Measurements from ENCODE around the gene PRODH. TPM values are rescaled to one million over a fixed set of nuclear protein-coding genes. Genes with fewer than 3 reads are reported as not detected.
"Not testable (repeated sequence)": the region's sequence is repeated elsewhere in the genome, so short reads cannot be mapped to it uniquely, and the experiment has no call there.

The PRODH gene
- total and polyA plus RNA-seq, 4 experiments from 2014 or later = 0.15 to 0.23 (median 0.22) TPM; not detected in 1

DNA sequence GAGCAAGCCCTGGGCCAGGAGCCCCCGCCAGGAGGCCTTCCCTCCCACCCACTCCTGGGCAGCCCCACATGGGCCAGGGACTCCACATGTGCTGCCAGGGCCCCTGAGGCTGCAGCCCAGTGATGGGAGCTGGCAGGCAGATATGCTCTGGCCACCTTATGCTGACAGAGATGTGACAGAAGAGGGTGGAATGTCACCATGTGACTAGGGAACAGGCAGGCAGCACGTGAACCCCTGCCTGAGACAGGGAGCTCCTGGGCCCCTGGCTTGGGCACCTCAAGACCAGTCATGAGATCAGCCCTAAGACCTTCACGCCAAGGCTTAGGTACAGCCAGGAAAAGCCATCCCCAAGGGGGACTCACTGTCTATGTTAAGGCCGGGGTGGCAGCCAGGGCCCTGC is 9.1 kb downstream of the PRODH start:
- no peaks in the 10 kb centered on the region for H3K36me3 Mint-ChIP-seq
- H3K4me1 Mint-ChIP-seq = no peaks in the 10 kb centered on the region

DNA sequence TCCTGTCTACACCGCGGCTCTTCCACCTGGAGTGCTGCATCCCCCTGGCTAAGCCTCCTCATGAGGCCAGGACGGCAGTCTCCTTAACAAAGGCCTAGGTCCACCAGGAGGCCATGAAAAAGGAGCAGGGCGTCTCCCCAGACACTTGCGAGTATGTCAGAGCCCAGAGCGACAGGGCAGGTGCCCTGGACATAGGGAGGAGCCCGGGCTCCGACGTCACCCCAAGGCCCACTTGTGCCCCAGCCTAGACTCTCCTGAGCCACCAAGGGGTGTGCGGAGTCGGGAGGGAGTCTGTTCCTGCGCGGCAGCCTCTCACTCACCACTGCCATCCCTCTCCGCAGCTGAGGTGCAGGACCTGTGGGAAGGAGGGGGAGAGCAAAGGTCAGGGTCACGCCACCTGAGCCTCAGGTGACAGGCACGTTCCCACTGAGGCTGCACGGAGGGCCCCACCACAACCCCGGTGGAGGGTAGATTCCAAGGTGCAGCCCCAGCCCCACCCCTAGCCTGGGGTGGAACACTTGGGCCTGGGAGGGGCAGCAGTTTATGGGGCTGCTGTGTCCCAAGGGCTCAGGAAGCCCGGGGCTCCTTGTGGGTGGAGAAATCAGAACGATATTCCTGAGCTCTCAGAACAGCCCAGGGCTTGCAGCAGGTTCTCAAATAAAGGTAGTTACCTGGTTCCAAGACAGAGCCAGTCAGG is 10.6 kb downstream of the PRODH start:
- CTCF ChIA-PET (ENCODE audit: partially characterized antibody) = no interaction called here
- H3K36me3 ChIP-seq (ENCODE audit: insufficient read depth, low read length) = no peaks in the 10 kb centered on the region
- no peaks in the 10 kb centered on the region for H3K4me1 ChIP-seq (ENCODE audit: insufficient read depth, low read length)
- no peaks in the 10 kb centered on the region for H3K36me3 Mint-ChIP-seq
- no peaks in the 10 kb centered on the region for H3K4me1 Mint-ChIP-seq
- no peak overlapping the region for H3K27ac ChIP-seq (ENCODE audit: low read depth, low read length)
- no peak for DNase-seq
- POLR2A ChIA-PET (ENCODE audit: partially characterized antibody) = no interaction called here
- no peak overlapping the region for H3K4me3 ChIP-seq (ENCODE audit: low read length in 2 of 2)
- intact Hi-C loops (cut with micrococcal nuclease) = no loop called here
- no peak overlapping the region for H3K4me3 Mint-ChIP-seq
- H3K27me3 Mint-ChIP-seq = no peaks in the 10 kb centered on the region
- H3K9me3 ChIP-seq (ENCODE audit: control insufficient read depth in 1 of 2, low read length in 2 of 2) = no peaks in the 10 kb centered on the region
- H3K9me3 Mint-ChIP-seq = no peaks in the 10 kb centered on the region
- no peaks in the 10 kb centered on the region for H3K27me3 ChIP-seq (ENCODE audit: insufficient read depth, low read length)
- no peak overlapping the region for H3K27ac Mint-ChIP-seq

More for the DNA sequence above, 9.1 kb downstream of the PRODH start:
- intact Hi-C loops (cut with micrococcal nuclease) = no loop called here
- Mint-ChIP-seq H3K4me3 (no peak overlapping the region), H3K27me3 (no peaks in the 10 kb centered on the region), H3K9me3 (no peaks in the 10 kb centered on the region), H3K27ac (no peak overlapping the region)
- Histone ChIP-seq H3K36me3 (ENCODE audit: insufficient read depth, low read length) (no peaks in the 10 kb centered on the region), H3K27me3 (ENCODE audit: insufficient read depth, low read length) (no peaks in the 10 kb centered on the region), H3K9me3 (ENCODE audit: control insufficient read depth in 1 of 2, low read length in 2 of 2) (no peaks in the 10 kb centered on the region), H3K27ac (ENCODE audit: low read depth, low read length) (no peak overlapping the region), H3K4me1 (ENCODE audit: insufficient read depth, low read length) (no peaks in the 10 kb centered on the region), H3K4me3 (ENCODE audit: low read length in 2 of 2) (no peak overlapping the region)
- POLR2A ChIA-PET (ENCODE audit: partially characterized antibody) = no interaction called here
- CTCF ChIA-PET (ENCODE audit: partially characterized antibody) = no interaction called here
- no peak for DNase-seq

DNA sequence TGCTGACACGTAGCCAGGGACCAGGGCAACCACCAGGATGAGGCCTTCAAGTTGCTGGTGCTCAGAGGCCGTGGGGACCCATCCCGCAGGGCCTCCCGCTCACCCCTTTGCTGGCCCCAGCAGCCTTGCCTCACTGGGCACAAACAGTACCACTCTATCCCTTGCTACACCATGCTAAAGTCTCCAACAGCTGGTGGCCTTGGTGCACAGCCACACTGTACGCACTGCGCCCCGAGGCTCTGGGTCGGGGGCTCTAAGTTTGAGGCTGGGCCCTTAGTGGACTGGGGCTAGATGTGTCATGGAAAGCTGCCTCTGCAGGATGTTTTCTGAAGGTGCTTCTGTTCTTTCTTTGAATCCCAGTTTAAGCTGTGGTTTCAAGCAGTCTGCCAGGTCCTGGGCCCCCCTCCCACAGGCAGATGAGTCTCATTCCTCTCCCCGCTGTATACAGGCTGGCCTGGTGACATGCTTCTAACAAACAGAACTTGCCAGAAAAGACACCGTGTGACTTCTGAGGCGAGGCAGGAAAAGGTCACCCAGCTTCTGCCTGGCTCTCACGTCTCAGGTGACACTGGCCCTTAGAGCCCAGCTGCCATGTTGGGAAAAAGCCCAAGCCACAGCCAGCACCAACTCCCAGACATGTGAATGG is 15.7 kb downstream of the PRODH start:
- H3K9me3 ChIP-seq (ENCODE audit: control insufficient read depth in 1 of 2, low read length in 2 of 2); DNase-seq; H3K4me1 Mint-ChIP-seq; H3K27ac Mint-ChIP-seq; H3K4me3 ChIP-seq (ENCODE audit: low read length in 2 of 2); H3K36me3 Mint-ChIP-seq; POLR2A ChIA-PET (ENCODE audit: partially characterized antibody); H3K4me1 ChIP-seq (ENCODE audit: insufficient read depth, low read length); H3K27me3 ChIP-seq (ENCODE audit: insufficient read depth, low read length); intact Hi-C loops (cut with micrococcal nuclease); H3K4me3 Mint-ChIP-seq; H3K27me3 Mint-ChIP-seq; CTCF ChIA-PET (ENCODE audit: partially characterized antibody); H3K9me3 Mint-ChIP-seq; H3K36me3 ChIP-seq (ENCODE audit: insufficient read depth, low read length); H3K27ac ChIP-seq (ENCODE audit: low read depth, low read length): not testable (repeated sequence)

DNA sequence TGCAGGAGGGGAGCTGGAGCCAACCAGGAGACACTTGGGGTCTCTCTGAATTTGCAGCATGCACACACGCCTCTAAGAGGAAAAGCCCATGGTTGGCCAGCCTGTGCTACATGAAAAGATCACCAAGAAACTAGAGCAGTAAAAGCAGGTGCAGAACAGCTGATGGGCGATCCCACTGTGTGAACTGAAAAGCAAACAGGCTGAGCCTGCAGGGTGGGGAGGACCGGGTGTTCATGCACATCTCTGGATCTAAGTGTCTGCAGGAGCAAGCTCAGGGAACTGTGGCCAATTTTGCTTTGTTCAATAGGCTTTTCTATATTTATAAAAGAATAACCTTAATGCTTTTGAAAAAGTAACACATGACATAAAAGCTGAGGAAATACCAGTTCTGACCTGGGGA is 18.3 kb downstream of the PRODH start:
- H3K27me3 Mint-ChIP-seq; H3K4me3 ChIP-seq (ENCODE audit: low read length in 2 of 2); intact Hi-C loops (cut with micrococcal nuclease); H3K36me3 Mint-ChIP-seq; H3K36me3 ChIP-seq (ENCODE audit: insufficient read depth, low read length); H3K4me1 ChIP-seq (ENCODE audit: insufficient read depth, low read length); H3K27ac ChIP-seq (ENCODE audit: low read depth, low read length); POLR2A ChIA-PET (ENCODE audit: partially characterized antibody); H3K4me3 Mint-ChIP-seq; H3K9me3 ChIP-seq (ENCODE audit: control insufficient read depth in 1 of 2, low read length in 2 of 2); CTCF ChIA-PET (ENCODE audit: partially characterized antibody); DNase-seq; H3K27ac Mint-ChIP-seq; H3K9me3 Mint-ChIP-seq; H3K4me1 Mint-ChIP-seq; H3K27me3 ChIP-seq (ENCODE audit: insufficient read depth, low read length): not testable (repeated sequence)

DNA sequence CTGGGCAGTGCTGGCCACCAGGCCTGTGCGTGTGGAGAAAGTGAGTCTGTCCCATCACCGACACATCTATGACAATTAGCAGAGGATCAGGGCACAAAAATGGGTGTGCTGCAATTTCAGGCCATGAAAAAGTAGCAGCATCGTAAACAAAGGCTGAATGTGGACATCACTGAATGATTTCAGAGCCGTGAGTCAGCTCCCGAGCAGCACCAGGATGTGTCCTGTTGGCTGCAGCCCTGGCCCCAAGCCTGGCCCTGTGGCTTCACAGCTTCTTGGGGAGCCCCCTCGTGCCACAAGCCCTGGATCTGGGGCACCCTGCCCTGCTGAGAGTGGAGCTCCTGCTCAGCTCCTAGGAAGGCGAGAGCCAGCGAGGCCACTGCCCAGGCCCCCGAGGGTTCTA is 20.5 kb downstream of the PRODH start:
- H3K4me1 ChIP-seq (ENCODE audit: insufficient read depth, low read length); H3K4me1 Mint-ChIP-seq; H3K36me3 Mint-ChIP-seq; H3K27ac Mint-ChIP-seq; H3K27me3 Mint-ChIP-seq; CTCF ChIA-PET (ENCODE audit: partially characterized antibody); H3K9me3 Mint-ChIP-seq; H3K27me3 ChIP-seq (ENCODE audit: insufficient read depth, low read length); H3K27ac ChIP-seq (ENCODE audit: low read depth, low read length); DNase-seq; H3K36me3 ChIP-seq (ENCODE audit: insufficient read depth, low read length); H3K4me3 ChIP-seq (ENCODE audit: low read length in 2 of 2); POLR2A ChIA-PET (ENCODE audit: partially characterized antibody); intact Hi-C loops (cut with micrococcal nuclease); H3K9me3 ChIP-seq (ENCODE audit: control insufficient read depth in 1 of 2, low read length in 2 of 2); H3K4me3 Mint-ChIP-seq: not testable (repeated sequence)

DNA sequence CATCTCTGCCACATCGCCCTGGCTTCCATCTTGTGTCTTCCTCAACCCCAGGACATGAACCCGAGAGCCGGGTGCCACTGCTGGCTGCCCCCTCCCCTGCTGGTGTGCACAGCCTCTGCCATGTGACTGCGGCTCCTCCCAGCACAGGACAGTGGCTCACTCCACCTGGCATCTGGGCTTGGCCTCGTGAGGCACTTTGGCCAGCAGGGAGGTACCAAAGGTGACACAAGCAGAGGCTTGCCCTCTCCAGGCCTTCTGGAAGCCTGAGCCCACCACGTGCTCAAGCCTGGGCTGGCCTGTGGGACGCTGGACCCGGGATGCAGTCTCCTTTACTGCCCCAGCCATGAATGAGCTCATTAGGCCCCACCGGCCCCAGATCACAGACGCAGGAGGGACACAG is 21.5 kb downstream of the PRODH start:
- H3K27ac Mint-ChIP-seq; H3K27ac ChIP-seq (ENCODE audit: low read depth, low read length); CTCF ChIA-PET (ENCODE audit: partially characterized antibody); intact Hi-C loops (cut with micrococcal nuclease); H3K4me3 Mint-ChIP-seq; H3K36me3 Mint-ChIP-seq; H3K4me3 ChIP-seq (ENCODE audit: low read length in 2 of 2); H3K4me1 ChIP-seq (ENCODE audit: insufficient read depth, low read length); H3K27me3 ChIP-seq (ENCODE audit: insufficient read depth, low read length); H3K27me3 Mint-ChIP-seq; DNase-seq; H3K4me1 Mint-ChIP-seq; H3K9me3 ChIP-seq (ENCODE audit: control insufficient read depth in 1 of 2, low read length in 2 of 2); H3K9me3 Mint-ChIP-seq; POLR2A ChIA-PET (ENCODE audit: partially characterized antibody); H3K36me3 ChIP-seq (ENCODE audit: insufficient read depth, low read length): not testable (repeated sequence)

DNA sequence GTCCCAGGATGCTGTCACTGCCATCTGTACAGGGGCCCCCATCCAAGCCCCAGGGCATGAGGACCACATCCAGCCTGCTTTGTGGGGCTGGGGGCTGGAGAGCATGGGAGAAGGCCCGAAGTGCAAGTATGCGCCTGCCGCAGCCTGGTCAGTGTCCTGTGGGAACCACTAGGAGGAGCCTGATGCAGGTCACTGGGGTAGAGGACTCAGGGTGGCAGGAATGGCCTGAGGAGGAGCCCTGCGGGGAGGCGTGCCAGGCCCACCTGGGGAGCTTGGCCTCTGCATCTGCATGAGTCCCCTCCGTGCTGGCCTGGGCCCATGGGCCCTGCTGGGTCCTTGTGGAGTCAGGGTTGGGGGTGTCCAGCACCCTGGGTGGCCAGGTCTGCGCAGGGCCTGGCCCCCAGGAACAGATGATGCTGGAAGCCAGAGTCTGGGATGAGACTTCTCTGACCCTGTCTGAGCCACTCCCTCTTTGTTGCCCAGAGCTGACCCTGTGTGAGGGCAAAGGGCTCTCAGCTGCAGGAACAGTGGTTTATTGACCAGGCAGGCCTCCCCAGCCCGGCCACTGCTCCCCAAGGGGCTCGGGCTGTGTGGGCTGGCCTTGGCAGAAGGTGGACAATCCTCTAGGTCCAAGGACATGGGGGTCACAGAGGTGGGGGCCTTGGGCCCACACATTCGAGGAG is 23.7 kb downstream of the PRODH start:
- H3K36me3 Mint-ChIP-seq; H3K4me3 Mint-ChIP-seq; H3K4me1 Mint-ChIP-seq; H3K27ac ChIP-seq (ENCODE audit: low read depth, low read length); H3K27me3 Mint-ChIP-seq; DNase-seq; H3K27ac Mint-ChIP-seq; intact Hi-C loops (cut with micrococcal nuclease); H3K27me3 ChIP-seq (ENCODE audit: insufficient read depth, low read length); H3K9me3 ChIP-seq (ENCODE audit: control insufficient read depth in 1 of 2, low read length in 2 of 2); CTCF ChIA-PET (ENCODE audit: partially characterized antibody); H3K36me3 ChIP-seq (ENCODE audit: insufficient read depth, low read length); H3K4me3 ChIP-seq (ENCODE audit: low read length in 2 of 2); POLR2A ChIA-PET (ENCODE audit: partially characterized antibody); H3K4me1 ChIP-seq (ENCODE audit: insufficient read depth, low read length); H3K9me3 Mint-ChIP-seq: not testable (repeated sequence)
